ENCODE results near the gene KRTAP4-16.
"Not testable (repeated sequence)": the region's sequence is repeated elsewhere in the genome, so short reads cannot be mapped to it uniquely, and the experiment has no call there.

KRTAP4-16 gene

DNA sequence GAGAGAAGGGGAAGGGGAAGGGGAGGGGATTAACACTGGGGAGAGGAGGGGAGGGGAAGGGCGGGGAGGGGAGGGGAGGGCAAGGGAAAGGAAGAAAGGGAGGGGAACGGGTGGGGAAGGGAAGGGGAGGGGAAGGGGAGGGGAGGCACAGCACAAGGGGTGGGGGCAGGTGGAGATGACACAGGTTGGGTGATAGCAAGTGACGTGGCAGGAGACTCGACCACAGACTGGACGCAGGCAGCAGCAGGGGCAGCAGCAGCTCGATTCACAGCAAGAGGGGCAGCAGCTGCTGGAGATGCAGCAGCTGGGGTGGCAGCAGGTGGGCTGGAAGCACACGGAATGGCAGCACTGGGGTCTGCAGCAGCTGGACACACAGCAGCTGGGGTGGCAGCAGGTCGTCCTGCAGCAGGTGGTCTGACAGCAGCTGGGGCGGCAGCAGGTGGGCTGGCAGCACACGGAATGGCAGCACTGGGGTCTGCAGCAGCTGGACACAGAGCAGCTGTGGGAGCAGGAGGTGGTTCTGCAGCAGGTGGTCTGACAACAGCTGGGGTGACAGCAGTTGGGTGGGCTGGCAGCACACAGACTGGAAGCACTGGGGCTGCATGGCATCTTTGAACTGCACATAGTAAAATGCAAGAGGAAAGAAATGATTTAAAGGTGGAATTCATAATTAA lies at the start of gene KRTAP4-16:
KRTAP4-16 (minus strand) TSS at position 624 of the 674 bp plus-strand sequence; CDS start at position 624, 0 bp downstream.
- DNase-seq (ENCODE audit: low read depth): no peak

DNA sequence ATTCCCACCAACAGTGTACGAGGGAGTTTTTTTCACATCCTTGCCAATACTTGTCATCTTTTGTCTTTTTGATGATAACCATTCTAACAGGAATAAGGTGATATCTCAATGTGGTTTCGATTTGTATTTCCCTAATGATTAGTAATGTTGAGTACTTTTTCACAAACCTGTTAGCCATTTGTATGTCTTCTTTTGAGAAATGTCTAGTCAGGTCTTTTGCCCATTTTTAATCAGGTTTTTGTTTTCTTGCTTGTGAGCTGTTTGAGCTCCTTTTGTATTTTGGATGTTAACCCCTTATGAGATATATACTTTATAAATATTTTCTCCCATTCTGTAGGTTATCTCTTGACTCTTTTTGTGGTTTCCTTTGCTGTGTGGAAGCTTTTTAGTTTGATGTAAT lies 49.5 kb upstream of the KRTAP4-16 start:
- DNase-seq (ENCODE audit: low read depth): no peak

DNA sequence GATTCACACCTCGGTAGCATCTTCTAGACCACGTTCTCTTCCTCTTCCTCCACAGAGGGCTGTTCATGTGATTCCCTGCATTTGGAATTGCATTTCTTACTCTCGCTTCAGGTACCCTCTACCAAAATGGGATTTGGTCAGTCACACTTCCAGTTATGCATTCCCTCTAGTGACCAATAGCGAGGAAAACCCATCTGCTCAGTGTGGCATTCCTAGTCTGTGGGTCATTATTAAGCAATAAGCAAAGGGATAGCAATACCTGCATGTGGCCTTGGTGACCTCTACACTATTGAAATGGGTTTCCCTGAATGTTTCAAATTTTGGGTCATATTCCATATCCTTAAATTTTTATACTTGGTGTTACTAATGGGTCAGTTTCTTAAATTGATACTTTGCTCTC lies 48.0 kb upstream of the KRTAP4-16 start:
- DNase-seq (ENCODE audit: low read depth): no peak

DNA sequence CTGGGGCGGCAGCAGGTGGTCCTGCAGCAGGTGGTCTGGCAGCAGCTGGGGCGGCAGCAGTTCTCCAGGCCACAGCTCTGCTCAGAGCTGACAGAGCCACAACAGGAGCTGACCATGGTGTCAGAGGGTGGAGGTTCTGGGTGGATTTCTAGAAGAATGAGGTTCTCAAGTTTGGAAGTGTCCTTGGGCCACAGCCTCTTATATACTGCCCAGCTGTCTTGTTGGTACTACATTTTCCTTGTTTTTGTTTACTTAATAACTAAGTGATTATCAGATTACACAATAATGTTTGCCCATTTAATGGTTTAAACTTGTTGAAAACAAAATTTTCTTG lies 47.6 kb upstream of the KRTAP4-16 start, which contains the start of gene KRTAP4-5:
KRTAP4-5 (minus strand) TSS at position 174 of the 334 bp plus-strand sequence; CDS start at position 116, 58 bp downstream.
- DNase-seq (ENCODE audit: low read depth): no peak

DNA sequence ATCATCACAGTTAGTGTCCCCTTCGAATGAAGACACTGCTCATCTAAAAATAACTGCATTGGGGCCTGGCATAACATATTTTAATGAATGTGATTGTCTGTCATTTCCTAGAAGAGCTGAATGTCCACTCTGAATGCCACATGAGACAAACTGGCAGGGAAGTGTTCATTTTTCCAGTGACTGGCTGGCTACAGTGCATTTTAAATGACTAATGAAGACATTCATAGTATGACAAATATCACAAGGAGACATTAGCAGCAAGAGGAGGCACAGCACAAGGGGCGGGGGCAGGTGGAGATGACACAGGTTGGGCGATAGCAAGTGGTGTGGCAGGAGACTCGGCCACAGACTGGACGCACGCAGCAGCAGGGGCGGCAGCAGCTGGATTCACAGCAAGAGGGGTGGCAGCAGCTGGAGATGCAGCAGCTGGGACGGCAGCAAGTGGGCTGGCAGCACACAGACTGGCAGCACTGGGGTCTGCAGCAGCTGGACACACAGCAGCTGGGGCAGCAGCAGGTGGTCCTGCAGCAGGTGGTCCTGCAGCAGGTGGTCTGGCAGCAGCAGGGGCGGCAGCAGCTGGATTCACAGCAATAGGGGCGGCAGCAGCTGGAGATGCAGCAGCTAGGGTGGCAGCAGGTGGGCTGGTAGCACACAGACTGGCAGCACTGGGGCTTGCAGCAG lies 47.1 kb upstream of the KRTAP4-16 start:
- not testable (repeated sequence) for DNase-seq (ENCODE audit: low read depth)

DNA sequence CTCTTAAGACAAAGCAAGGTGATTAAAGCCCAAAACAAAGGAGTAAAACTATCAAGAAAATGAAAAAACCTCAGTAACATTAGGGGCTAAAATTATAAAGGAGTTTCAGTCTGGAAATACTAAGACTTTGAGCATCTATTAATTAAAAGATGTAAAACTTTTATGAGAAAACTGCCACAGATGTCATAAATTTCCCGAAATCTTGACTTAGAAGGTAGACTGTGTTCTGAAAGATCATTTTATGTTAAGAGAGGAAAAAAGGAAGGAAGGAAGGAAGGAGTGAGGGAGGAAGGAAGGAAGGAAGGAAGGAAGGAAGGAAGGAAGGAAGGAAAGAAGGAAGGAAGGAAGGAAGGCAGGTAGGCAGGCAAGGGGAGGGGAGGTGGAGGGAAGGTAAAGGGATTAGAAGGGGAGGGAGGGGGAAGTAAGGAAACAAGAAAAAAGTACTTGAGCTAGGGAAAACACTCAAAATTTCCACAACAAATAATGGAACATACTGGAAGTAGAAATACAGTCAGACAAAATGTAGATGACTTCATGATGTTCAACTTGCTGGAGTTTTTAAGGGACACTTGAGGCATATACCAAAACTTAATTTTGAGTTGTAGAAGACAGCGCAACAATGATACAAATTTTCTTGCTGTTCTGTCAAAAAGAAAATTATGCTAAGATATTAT lies 45.7 kb upstream of the KRTAP4-16 start:
- DNase-seq (ENCODE audit: low read depth): no peak

DNA sequence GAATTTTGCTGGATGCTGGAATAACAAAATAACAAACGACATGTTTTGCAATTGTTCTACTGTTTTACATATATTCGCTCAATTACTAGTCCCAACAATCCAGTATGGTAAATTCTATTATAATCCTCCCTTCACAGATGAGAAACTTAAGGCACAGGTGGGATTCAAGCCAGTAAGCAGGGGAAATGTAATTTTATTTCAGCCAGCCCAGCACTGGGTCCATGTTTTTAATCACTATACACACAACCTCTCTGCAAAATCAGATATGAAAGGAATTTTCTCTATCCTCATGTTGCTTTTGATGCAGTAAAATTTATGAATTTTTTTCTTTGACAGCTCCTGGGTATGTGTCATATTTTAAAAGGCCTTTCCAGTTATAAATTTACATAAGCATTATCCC lies 43.3 kb upstream of the KRTAP4-16 start:
- DNase-seq (ENCODE audit: low read depth): no peak

DNA sequence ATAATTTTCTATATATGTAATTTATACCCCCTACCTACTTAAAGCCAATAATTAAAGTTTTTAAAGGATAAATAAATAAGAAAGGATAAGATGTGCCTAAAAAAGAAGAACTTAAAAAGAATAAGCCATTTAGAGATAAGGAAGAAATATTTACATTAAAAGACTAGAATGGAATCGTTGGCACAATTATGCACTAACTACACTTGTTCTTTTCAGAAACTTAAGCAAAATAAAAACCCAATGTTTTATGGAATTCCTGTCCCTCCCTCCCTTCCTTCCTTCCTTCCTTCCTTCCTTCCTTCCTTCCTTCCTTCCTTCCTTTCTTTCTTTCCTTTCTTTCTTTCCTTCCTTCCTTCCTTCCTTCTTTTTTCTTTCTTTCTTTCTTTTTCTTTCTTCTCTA lies 42.8 kb upstream of the KRTAP4-16 start:
- no peak for DNase-seq (ENCODE audit: low read depth)

DNA sequence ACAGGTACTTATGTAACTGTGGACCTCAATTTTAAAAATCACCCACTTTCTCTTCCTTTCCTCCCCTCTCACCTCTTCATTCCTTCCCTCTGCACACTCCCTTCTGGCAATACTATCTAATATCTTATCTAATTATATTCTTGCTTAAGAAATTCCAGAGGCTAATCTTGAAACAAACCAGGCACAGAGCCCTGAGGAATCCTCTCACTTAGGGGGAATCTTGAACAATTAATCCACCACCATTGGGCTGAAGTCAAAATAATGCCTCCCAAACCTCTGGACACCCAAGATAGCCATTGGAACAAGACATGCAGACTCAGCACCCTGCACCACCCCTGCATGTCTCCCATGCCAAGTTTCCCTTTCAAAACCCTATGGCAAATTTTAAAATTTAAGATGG lies 39.4 kb upstream of the KRTAP4-16 start:
- no peak for DNase-seq (ENCODE audit: low read depth)

DNA sequence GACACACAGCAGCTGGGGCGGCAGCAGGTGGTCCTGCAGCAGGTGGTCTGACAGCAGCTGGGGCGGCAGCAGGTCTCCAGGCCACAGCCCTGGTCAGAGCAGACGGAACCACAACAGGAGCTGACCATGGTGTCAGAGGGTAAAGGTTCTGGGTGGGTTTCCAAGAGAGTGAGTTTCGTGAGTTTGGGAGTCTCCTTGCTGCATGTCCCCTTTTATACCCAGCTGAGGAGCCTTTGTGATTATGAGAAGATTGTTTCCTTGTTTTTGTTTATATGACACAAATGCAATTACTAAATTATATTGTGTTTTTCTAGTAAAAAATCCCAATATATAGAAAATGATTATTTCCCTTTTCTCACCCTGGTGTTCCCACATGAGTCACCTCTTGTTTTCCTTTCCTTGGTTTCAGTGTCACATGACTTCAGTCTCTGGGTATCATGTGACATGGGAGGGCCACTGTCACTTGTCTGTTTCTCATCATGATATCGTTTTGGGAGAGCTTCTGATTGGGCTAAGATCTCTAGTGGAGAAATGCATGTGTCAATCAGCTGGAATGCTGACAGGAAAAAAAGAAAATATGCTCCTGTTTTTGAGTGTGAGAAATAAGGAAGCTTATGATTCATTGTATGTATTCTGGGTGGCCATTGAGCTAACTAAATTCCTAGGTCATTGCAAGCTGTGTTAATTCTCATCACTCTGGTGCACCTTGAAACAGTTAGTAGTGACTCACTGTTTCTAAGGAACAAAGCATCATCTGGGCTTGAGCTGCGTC lies 38.5 kb upstream of the KRTAP4-16 start, which contains the start of gene KRTAP4-6:
KRTAP4-6 (minus strand) TSS at position 185 of the 772 bp plus-strand sequence; CDS start at position 128, 57 bp downstream.
- no peak for DNase-seq (ENCODE audit: low read depth)

DNA sequence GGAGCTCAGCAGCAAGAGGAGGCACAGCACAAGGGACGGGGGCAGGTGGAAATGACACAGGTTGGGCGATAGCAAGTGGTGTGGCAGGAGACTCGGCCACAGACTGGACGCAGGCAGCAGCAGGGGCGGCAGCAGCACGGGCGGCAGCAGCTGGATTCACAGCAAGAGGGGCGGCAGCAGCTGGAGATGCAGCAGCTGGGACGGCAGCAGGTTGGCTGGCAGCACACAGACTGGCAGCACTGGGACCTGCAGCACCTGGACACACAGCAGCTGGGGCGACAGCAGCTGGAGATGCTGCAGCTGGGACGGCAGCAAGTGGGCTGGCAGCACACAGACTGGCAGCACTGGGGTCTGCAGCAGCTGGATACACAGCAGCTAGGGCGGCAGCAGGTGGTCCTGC lies 37.9 kb upstream of the KRTAP4-16 start:
- DNase-seq (ENCODE audit: low read depth): not testable (repeated sequence)

DNA sequence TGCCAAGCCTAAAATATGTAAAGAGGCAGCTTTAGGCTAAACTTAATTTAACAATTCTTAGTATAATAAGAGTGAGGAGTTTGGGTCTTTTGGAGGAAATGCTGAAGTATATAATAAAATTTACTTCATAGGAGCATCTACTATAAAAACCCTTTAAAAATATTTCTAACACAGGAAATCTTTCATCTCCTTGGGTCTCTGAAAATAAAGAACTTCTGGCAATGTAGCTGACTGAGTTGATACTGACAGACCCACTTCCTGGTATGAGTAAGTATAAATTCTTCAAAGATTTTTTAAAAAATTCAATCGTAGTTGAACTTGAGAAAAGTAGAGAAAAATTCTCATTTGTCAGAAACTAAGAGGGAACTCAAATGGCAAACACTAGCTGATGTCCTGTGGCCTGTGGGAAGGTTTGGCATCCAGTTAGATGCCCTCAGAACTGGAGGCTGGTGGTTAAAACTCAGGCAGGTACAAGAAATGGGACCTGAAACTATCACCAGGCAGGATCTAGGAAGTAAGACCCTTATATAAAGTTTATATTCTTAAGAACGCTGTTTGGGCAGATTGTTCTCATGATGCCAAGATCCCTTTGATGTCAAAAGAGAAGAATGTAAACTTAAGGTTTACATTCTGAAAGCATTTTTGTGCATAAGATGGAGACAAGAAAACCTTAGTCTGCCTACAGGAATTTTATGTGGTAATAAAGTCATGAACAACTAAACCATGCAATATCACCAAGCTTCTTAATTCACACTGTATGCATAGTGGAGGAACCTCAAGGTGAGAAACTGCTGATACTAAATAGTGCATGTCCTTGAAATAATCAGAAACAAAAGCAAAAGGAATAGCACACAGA lies 32.1 kb upstream of the KRTAP4-16 start:
- DNase-seq (ENCODE audit: low read depth): no peak

DNA sequence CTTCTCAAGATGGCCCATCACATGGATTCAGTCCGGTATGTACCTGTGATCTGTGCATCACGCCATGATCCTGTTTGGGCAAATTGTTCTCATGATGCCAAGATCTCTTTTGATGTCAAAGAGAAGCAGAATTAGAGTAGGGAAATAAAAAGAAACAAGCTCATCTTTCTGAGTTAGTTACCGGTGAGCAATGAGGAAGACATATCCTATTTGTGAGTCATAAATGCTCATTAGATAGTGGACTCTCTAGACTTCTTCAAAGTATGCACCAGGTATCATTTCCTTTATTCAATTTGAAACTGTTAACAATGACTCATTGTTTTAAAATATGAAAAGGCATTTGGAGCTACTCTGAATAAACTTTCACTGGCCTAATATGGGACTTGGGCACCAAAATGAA lies 30.0 kb upstream of the KRTAP4-16 start:
- DNase-seq (ENCODE audit: low read depth): no peak

DNA sequence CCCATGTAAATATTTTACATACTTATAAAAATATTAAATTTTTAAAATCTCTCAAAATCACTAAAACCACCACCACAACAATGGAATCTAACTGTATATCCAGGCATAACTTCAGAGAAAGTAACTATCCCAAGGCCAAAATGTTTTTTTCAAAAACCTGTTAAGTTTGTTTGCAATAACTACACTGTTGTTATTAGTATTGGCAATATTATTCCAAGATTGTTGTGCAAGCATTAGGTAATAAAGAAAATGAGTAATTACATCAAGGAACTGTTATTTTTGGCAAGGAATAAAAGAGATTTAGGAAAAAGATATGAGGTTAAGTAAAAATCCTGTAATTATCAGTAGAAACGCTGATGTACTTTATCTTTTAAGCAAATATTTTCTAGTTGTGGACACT lies 25.4 kb upstream of the KRTAP4-16 start:
- DNase-seq (ENCODE audit: low read depth): no peak

DNA sequence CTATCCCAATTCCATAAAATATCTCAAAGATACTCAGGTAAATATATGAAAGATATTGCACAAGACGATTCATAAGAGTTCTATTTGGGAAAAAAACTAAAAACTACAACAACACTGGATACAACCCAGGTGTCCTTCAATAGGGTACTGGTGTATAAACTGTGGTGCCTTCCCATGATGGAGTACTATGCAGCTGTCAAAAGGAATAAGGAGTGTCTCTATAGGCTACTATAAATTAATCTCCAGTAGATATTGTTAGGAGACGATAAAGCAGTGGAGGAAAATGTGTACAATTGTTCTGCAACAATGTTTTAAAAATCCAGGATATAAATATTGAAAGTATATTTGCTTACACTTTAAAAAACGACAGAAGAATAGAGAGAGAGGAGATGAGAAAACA lies 24.4 kb upstream of the KRTAP4-16 start:
- DNase-seq (ENCODE audit: low read depth): no peak

DNA sequence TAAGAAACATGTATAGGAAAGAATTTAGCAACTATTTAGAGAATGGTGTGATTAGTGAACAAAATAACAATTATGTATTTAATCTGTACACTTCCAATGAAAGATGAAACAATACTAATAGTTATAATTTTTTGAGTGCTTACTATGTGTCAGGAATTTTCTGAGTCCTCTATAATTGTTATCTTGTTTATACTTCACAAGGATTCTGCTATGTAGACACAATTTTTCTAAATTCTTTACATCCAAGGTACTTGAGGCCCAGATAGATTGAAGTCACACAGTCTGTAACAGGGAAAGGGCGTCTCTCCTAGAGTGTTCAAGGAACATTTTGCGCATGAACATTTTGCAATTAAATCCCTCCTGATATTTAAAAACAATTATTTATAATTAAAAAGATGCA lies 23.1 kb upstream of the KRTAP4-16 start:
- no peak for DNase-seq (ENCODE audit: low read depth)

DNA sequence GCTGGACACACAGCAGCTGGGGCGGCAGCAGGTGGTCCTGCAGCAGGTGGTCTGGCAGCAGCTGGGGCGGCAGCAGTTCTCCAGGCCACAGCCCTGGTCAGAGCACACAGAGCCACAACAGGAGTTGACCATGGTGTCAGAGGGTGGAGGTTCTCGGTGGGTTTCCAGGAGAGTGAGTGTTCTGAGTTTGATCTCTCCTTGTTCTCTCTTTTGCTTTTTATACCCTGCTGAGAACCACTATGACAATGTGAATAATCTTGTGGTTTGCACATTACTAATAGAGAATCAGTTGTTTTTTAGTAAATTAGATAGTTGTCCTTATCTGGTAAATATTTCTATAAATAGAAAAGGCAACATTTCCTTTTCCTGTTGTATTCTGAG lies 22.0 kb upstream of the KRTAP4-16 start, which contains the start of gene KRTAP4-12:
KRTAP4-12 (minus strand) TSS at position 192 of the 381 bp plus-strand sequence; CDS start at position 132, 60 bp downstream.
- not testable (repeated sequence) for DNase-seq (ENCODE audit: low read depth)

DNA sequence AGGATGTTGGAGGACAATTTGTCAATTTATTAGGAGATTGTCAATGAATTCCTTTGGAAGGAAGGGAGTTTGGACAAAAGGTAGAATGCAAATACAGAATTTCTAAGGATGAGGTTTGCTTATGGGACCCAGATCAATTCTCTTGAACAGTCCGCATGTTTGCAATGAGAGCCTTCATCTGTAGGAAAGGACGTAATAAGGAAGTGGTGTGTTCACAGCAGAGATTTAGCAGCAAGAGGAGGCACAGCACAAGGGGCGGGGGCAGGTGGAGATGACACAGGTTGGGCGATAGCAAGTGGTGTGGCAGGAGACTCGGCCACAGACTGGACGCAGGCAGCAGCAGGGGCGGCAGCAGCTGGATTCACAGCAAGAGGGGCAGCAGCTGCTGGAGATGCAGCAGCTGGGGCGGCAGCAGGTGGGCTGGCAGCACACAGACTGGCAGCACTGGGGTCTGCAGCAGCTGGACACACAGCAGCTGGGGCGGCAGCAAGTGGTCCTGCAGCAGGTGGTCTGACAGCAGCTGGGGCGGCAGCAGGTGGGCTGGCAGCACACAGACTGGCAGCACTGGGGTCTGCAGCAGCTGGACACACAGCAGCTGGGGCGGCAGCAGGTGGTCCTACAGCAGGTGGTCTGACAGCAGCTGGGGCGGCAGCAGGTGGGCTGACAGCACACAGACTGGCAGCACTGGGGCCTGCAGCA lies 21.4 kb upstream of the KRTAP4-16 start:
- DNase-seq (ENCODE audit: low read depth): not testable (repeated sequence)

DNA sequence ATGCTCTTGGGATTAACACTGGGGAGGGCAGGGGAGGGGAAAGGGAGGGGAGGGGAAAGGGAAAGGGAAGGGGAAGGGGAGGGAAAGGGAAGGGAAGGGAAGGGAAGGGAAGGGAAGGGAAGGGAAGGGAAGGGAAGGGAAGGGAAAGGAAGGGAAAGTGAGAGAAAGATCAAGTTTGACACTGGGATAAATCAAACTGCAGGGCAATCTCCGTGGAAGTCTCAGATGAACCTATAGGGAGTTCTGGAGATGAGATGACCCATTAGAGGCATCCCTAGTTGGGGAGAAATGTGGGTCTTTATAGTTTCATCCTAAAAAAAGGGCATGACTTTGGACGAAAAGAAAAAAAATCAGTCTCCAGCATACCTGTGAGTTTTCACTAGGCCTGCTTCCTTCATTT lies 19.7 kb upstream of the KRTAP4-16 start:
- no peak for DNase-seq (ENCODE audit: low read depth)
